GM13976 (cell line): Measurements from ENCODE around the gene HERC4.

Experiments
- DNase-seq: peaks from one replicate; pipeline ENCODE4 v3.0.0; 2012; ENCODE audit warnings: low spot score
- CTCF ChIP-seq: IDR thresholded peaks from 2 replicates; pipeline ENCODE4 v1.5.1; 2012; ENCODE audit warnings: borderline replicate concordance, mild to moderate bottlenecking; ENCODE audit not compliant: insufficient read depth; ENCODE audit errors: extremely low read depth, missing control alignments, control extremely low read depth
- in situ Hi-C: fragments of 300-500 bp; cut with MboI; formaldehyde crosslinking; loops from one replicate; pipeline ENCODE4 v1.12.0; 2022; ENCODE audit warnings: low sequenced_read_pairs, mixed read lengths, inconsistent platforms; ENCODE audit not compliant: unreplicated experiment

Gene HERC4

DNA sequence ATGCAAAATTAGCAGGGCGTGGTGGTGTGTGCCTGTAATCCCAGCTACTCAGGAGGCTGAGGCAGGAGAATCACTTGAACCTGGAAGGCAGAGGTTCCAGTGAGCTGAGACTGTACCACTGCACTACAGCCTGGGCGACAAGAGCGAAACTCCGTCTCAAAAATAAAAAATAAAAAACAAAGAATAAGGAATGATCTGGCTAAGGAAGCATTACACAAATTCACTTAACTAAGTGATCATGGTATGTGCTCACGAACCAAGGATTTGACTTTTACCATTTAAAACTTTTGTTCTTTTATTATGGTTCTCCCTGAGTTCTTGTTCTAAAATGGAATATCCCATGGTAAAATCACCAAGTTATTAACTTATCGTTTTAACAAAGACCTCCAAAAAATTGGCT lies 119.5 kb downstream of the HERC4 start:
- no peak for DNase-seq
- TF ChIP-seq CTCF = no peak
- in situ Hi-C loops = no loop called here

GRCh38 chr10:67943917-67944316 lies 131.2 kb downstream of the HERC4 start:
- DNase-seq = no peak

GRCh38 chr10:67936416-67936815 lies 138.7 kb downstream of the HERC4 start:
- DNase-seq = no peak
- TF ChIP-seq CTCF = no peak
- in situ Hi-C loops = no loop called here

More at GRCh38 chr10:67943917-67944316, 131.2 kb downstream of the HERC4 start:
- in situ Hi-C loops = no loop called here
- TF ChIP-seq CTCF = no peak

DNA sequence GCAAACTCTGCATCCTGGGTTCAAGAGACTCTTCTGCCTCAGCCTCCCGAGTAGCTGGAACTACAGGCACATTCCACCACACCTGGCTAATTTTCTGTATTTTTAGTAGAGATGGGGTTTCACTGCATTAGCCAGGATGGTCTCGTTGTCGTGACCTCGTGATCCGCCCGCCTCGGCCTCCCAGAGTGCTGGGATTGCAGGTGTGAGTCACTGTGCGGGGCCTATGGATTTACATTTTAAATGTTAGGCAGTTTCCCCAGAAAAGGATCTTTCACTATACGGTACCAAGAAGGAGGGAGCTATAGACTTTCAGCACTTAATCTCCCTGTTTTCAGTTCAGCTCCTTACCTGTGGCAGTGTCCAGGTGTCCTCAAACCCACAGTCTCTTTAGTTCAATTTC lies 139.9 kb downstream of the HERC4 start:
- no peak for TF ChIP-seq CTCF
- DNase-seq = no peak
- in situ Hi-C loops = no loop called here

DNA sequence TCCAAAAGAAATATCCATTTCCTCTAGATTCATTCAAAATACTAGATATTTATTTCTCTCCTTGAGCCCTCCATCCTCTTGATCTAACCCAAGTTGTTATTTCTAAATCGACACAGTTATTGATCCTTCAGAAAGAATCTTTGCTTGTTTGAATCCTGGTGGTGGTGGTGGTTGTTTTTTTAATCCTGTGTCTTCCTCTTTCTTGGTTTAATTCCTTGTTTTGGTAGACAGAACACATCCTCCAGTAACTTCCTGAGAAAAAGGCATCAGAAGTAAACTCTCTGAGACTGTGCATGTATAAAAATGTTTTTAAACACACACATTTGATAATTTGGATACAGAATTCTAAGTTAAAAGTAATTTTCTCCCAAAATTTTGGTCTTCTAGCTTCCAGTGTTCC lies 140.7 kb downstream of the HERC4 start:
- TF ChIP-seq CTCF = no peak
- no peak for DNase-seq
- in situ Hi-C loops = no loop called here

DNA sequence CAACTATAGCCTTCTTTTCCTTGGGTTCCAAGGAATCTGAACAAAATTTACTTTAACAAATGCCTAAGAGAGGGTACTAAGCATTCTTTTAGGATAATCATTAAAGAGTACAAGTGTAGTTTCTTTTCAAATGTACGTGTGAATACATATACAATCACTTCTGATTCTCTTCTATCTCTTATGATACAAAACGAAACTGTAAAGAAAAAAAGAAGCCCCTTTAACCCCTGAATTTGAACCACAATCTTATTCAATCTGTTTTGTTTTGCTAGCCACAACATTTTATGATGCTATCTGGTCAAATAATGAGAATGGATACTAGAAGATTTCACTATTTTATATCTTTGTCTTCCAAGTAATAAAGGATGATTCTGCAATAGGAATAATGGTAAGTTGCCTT lies 141.9 kb downstream of the HERC4 start:
- DNase-seq = no peak
- in situ Hi-C loops = no loop called here

More for the DNA sequence above, 141.9 kb downstream of the HERC4 start:
- no peak for TF ChIP-seq CTCF
